GM19463 (cell line): Measurements from ENCODE around the gene DZIP1L.

Experiments
- ATAC-seq: cut with Tn5 transposase; IDR thresholded peaks from one replicate; pipeline ENCODE4 v1.9.1; 2021; ENCODE audit warnings: mild to moderate bottlenecking, moderate library complexity; ENCODE audit not compliant: unreplicated experiment

The DZIP1L gene

DNA sequence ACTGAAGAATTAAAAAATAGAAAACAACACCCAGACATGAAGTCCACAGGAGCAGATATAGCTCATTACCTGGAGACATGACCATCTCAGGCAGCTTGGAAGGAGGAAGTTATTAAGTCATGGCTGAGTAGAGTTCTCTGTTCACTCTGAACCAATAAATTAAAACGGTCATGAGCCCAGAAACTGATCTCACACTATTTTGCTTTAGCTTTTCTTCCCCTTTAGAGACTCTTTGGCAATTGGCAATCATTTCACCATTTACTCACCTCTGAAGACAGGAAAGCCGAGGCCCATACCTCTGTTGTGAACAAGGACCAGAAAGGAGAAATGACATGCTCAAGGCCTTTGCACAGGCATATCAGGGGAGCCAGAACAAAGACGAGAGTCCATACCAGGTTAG lies 78.8 kb downstream of the DZIP1L start:
- ATAC-seq = no peak

DNA sequence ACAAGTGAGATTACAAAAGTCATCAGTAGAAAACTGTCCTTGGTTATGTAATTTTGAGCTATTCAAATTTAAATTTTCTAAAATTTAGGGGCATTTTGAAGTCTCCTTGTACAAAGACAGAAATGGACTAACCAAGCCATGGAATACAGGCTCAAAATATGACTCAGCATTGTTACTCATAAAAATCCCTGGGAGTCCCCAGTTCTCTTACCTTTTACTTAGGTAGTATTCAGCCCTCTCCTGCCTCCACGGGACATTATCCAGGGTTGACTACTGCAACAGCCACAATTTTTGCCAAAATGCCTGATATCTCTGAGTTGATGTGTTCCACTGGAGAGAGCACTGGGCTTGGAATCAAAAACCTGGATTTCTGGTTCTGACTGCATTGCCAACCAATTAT lies 80.5 kb downstream of the DZIP1L start:
- ATAC-seq = no peak

DNA sequence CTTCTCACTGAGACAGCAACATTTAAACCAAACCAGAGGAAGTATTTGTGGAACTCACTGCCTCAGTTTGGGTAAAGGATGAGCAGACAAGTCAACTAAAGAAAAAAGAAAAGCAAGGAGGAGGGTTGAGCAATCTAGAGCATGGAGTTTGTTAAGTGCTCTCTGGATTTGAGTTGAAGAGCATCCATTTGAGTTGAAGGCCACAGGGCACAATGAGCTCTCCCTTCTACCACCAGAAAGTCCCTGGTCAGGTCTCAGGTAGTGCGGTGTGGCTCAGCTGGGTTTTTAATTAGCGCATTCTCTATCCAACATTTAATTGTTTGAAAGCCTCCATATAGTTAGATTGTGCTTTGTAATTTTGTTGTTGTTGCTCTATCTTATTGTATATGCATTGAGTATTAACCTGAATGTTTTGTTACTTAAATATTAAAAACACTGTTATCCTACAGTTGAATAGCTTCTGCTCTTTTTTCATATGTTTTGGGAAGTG lies 82.2 kb downstream of the DZIP1L start:
- no peak for ATAC-seq

DNA sequence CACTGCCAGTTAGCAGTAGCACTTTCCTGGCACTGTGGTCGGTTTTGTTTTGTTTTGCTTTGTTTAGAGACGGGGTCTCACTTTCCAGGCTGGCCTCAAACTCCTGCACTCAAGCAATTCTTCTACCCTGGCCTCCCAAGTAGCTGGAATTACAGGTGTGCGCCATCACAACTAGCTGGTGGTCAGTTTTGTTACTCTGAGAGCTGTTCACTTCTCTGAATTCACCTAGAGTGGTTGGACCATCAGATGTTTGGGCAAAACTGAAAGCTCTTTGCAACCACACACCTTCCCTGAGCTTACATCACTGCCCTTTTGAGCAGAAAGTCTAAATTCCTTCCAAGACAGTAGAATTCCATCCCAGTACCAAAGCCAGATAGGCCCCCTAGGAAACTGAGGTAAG lies 82.8 kb downstream of the DZIP1L start:
- ATAC-seq = no peak

DNA sequence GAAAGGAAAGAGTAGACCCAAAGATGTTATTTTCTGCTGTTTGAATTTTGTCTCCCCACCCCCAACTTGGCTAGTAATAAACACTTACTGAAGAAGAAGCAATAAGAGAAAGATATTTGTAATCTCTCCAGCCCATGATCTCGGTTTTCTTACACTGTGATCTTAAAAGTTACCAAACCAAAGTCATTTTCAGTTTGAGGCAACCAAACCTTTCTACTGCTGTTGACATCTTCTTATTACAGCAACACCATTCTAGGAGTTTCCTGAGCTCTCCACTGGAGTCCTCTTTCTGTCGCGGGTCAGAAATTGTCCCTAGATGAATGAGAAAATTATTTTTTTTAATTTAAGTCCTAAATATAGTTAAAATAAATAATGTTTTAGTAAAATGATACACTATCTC lies 83.9 kb downstream of the DZIP1L start:
- no peak for ATAC-seq

DNA sequence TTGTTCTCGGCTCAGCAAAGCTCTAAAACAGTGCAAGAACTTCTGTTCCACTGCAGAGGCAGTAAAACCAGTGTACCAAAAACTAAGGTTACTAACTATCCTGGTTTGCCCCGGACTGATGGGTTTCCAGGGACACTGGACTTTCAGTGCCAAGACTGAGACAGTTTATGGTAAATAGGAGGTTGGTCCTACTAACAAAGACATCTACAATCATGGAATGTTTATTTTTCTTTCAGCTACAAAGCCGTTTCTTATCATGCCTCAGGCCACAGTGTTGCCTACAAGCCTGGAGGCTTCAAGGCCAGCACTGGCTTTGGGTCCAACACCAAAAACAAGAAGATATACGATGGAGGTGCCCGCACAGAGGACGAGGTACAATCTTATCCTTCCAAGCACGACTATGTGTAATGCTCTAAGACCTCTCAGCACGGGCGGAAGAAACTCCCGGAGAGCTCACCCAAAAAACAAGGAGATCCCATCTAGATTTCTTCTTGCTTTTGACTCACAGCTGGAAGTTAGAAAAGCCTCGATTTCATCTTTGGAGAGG lies 84.6 kb downstream of the DZIP1L start:
- ATAC-seq = no peak

DNA sequence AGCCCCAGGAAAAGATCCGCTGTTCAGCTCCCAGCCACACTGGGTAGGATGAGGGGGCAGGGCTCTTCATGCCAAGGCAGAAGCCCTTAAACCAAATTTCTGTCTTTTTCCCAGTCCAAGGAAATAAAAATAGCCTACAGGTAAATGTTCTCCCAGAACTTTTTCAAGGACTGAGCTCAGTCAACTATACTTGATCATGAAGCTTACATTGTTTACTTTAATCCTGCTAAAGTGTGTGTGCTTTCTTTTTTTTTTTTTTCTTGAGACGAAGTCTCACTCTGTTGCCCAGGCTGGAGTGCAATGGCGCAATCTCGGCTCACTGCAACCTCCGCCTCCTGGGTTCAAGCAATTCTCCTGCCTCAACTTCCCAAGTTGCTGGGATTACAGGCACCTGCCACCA lies 87.6 kb downstream of the DZIP1L start:
- no peak for ATAC-seq

DNA sequence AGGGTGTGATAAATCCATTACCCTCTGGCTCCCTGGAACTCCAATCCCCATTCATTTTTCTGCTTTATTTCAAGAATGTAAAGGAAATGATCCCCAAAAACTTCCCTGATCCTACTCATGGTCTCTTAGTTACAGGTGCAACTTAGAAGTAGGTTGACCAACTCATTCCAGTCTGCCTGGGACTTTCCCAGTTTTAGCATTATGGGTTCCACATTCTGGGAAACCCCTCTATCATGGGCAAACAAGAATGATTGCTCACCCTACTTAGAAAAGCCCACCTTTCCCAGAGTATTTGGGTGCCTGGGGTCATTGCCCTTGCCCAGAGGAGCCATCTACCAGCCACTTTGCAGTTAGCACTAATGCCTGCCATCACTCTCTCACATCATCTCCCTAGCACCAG lies 89.9 kb downstream of the DZIP1L start:
- no peak for ATAC-seq

DNA sequence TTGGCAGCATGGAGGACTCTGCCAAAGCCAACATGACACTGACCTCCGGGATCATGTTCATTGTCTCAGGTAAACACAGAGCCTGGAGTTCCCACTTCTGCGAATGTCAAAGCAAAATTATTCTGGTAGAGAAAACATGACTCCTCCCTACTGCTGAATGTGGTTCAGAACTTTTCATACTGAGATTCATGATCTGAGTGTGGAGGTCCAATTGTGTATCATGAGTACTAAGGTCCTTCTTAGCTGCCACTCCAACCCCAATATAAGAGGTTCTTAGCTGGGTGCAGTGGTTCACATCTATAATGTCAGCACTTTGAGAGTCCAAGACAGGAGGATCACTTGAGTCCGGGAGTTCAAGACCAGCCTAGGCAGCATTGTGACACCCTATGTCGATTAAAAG lies 91.7 kb downstream of the DZIP1L start:
- no peak for ATAC-seq

DNA sequence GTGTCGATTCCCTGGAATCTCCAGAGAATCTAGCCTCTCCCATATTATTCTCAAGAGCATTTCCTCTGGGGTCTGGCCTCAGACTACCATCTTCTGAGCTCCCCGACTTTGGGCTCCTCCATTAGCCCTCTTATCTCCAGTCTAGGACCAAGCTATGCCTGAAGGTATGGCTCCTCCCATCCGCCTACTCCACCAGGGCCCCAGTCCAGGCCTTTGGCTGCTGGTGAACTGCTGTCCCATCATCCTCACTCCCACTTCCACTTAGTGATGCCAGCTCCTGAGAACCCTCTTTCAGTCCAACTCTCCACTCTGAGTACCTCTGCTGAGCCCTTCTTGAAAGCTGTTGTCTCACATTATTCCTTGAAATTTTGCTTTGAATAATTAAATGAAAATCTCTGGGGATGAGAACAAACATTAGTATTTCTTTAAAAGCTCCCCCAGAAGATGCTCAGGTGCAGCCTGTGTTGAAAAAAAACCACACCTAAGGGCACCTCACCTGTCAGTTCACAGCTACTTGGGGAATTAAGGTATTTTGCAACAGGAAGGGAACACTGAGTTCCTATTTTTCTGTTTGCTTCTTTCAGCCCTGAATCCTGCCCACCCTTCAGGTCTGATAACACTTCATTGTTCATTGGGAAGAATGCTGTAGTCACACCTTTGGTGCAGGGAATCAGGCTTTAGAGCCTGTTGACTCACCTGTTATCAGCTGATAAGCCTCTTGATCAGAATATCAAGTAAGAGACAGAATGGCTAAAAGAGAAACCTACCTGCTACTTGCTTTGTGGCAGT lies 95.9 kb downstream of the DZIP1L start:
- no peak for ATAC-seq

DNA sequence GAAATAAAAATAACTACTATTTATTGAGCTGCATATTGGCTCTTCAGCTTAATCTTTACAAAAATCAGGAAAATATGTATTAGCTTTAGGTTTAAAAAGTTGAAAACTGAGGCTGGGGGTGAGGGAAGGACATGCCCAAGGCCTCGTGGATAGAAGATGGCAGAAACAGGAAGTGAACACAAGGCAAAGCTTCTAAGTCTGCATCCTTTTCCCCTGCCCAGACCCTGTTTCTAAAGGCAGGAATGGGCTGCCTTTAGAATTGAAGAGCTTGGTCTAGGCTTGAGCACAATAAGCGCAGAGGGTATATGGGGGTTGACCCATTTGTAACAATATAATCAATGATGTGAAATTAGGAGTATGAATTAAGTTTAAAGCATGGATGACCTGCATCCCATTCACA lies 99.3 kb downstream of the DZIP1L start:
- no peak for ATAC-seq

DNA sequence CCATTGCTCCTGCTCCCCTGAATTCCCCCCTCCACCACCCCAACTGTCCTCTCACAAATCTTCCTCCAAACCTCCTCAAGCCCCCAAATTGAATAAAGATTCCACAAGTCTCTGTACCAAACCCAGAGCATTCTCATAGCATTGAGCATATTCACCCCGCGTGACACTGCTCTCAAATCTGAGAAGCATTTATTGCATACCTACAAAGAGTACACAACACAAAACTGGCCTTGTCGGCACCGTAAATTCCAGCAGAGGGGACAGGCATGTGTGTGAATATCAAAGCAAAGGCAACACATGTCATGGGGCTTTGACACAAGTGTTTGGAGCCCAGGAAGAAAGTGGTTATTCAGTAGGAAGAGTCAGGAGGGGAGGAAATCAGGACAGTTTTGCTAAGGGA lies 102.9 kb downstream of the DZIP1L start:
- no peak for ATAC-seq
